ENCODE measurements around the gene ATG12. TPM values are rescaled to one million over a fixed set of nuclear protein-coding genes. Genes with fewer than 3 reads are reported as not detected.

ATG12 gene
- total and polyA plus RNA-seq, 2 of the 13 experiments (the other 11 are each of a cell fraction or from before 2014, with no cell fraction given), result 46.4 to 58.1 TPM

DNA sequence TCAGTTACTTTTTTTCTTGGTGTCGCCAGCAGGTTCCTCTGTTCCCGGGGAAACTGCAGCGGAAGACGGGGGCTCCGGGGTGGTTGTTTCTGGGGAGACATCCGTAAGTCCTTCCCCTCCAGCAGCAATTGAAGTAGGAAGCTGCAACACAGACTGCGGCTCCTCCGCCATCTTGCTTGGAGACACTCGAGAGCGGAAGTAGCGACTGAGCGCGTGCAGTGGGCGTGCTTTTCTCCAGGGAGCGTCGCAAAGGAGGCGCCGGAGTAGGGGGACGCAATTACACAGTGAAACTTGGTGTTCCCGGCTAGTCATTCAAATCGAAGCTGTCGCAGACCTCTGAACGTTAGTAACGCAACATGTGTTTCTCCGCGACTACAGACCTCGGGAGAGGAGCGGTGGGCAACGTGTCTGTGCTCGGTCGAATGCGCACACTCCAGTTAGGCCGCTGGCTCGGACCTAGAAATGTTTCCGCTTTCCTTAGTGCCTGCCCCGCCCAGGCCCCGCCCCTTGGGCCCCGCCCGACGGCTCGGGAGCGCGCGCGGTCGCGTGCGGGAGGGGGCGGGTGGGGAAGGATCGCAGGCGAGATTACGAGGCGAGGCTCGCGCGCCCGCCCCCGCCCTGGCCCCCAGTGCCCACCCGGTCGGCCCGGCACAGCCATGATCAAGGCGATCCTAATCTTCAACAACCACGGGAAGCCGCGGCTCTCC is at the start of gene ATG12, which contains the start of gene AP3S1 (continued):
- TF ChIP-seq ZNF24 (IDR thresholded peaks at IDR 0.05), result no peak
- TF ChIP-seq ZNF460 (CRISPR knock-in tag; IDR thresholded peaks at IDR 0.05; ENCODE audit: borderline replicate concordance), result no peak
- TF ChIP-seq, protein P1, sequence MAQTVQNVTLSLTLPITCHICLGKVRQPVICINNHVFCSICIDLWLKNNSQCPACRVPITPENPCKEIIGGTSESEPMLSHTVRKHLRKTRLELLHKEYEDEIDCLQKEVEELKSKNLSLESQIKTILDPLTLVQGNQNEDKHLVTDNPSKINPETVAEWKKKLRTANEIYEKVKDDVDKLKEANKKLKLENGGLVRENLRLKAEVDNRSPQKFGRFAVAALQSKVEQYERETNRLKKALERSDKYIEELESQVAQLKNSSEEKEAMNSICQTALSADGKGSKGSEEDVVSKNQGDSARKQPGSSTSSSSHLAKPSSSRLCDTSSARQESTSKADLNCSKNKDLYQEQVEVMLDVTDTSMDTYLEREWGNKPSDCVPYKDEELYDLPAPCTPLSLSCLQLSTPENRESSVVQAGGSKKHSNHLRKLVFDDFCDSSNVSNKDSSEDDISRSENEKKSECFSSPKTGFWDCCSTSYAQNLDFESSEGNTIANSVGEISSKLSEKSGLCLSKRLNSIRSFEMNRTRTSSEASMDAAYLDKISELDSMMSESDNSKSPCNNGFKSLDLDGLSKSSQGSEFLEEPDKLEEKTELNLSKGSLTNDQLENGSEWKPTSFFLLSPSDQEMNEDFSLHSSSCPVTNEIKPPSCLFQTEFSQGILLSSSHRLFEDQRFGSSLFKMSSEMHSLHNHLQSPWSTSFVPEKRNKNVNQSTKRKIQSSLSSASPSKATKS (CRISPR knock-in tag; IDR thresholded peaks at IDR 0.05), result 0 out of 2 replicates have a peak, but pooled peaks have one; percentile 87
- TF ChIP-seq, protein P2, sequence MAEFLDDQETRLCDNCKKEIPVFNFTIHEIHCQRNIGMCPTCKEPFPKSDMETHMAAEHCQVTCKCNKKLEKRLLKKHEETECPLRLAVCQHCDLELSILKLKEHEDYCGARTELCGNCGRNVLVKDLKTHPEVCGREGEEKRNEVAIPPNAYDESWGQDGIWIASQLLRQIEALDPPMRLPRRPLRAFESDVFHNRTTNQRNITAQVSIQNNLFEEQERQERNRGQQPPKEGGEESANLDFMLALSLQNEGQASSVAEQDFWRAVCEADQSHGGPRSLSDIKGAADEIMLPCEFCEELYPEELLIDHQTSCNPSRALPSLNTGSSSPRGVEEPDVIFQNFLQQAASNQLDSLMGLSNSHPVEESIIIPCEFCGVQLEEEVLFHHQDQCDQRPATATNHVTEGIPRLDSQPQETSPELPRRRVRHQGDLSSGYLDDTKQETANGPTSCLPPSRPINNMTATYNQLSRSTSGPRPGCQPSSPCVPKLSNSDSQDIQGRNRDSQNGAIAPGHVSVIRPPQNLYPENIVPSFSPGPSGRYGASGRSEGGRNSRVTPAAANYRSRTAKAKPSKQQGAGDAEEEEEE (CRISPR knock-in tag; IDR thresholded peaks at IDR 0.05; ENCODE audit: borderline replicate concordance), result no peak
- no peak; the same call in 1 of the 2 replicates for TF ChIP-seq ZNF230 (CRISPR knock-in tag; IDR thresholded peaks at IDR 0.05)
- TF ChIP-seq, protein P3, sequence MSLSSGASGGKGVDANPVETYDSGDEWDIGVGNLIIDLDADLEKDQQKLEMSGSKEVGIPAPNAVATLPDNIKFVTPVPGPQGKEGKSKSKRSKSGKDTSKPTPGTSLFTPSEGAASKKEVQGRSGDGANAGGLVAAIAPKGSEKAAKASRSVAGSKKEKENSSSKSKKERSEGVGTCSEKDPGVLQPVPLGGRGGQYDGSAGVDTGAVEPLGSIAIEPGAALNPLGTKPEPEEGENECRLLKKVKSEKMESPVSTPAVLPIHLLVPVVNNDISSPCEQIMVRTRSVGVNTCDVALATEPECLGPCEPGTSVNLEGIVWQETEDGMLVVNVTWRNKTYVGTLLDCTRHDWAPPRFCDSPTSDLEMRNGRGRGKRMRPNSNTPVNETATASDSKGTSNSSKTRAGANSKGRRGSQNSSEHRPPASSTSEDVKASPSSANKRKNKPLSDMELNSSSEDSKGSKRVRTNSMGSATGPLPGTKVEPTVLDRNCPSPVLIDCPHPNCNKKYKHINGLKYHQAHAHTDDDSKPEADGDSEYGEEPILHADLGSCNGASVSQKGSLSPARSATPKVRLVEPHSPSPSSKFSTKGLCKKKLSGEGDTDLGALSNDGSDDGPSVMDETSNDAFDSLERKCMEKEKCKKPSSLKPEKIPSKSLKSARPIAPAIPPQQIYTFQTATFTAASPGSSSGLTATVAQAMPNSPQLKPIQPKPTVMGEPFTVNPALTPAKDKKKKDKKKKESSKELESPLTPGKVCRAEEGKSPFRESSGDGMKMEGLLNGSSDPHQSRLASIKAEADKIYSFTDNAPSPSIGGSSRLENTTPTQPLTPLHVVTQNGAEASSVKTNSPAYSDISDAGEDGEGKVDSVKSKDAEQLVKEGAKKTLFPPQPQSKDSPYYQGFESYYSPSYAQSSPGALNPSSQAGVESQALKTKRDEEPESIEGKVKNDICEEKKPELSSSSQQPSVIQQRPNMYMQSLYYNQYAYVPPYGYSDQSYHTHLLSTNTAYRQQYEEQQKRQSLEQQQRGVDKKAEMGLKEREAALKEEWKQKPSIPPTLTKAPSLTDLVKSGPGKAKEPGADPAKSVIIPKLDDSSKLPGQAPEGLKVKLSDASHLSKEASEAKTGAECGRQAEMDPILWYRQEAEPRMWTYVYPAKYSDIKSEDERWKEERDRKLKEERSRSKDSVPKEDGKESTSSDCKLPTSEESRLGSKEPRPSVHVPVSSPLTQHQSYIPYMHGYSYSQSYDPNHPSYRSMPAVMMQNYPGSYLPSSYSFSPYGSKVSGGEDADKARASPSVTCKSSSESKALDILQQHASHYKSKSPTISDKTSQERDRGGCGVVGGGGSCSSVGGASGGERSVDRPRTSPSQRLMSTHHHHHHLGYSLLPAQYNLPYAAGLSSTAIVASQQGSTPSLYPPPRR (CRISPR knock-in tag; IDR thresholded peaks at IDR 0.05; ENCODE audit: borderline replicate concordance), result no peak
- TF ChIP-seq ZNF367 (CRISPR knock-in tag; IDR thresholded peaks at IDR 0.05; ENCODE audit: borderline replicate concordance), result peak; percentile 19; the same call in 1 of the 2 replicates
- TF ChIP-seq DMAP1 (CRISPR knock-in tag; IDR thresholded peaks at IDR 0.05), result peak; percentile 96
- TF ChIP-seq, protein P4, sequence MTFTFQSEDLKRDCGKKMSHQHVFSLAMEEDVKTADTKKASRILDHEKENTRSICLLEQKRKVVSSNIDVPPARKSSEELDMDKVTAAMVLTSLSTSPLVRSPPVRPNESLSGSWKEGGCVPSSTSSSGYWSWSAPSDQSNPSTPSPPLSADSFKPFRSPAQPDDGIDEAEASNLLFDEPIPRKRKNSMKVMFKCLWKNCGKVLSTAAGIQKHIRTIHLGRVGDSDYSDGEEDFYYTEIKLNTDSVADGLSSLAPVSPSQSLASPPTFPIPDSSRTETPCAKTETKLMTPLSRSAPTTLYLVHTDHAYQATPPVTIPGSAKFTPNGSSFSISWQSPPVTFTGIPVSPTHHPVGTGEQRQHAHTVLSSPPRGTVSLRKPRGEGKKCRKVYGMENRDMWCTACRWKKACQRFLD (CRISPR knock-in tag; IDR thresholded peaks at IDR 0.05; ENCODE audit: borderline replicate concordance), result no peak
- TF ChIP-seq ZNF326 (CRISPR knock-in tag; IDR thresholded peaks at IDR 0.05; ENCODE audit: borderline replicate concordance), result no peak
- TF ChIP-seq, protein P5, sequence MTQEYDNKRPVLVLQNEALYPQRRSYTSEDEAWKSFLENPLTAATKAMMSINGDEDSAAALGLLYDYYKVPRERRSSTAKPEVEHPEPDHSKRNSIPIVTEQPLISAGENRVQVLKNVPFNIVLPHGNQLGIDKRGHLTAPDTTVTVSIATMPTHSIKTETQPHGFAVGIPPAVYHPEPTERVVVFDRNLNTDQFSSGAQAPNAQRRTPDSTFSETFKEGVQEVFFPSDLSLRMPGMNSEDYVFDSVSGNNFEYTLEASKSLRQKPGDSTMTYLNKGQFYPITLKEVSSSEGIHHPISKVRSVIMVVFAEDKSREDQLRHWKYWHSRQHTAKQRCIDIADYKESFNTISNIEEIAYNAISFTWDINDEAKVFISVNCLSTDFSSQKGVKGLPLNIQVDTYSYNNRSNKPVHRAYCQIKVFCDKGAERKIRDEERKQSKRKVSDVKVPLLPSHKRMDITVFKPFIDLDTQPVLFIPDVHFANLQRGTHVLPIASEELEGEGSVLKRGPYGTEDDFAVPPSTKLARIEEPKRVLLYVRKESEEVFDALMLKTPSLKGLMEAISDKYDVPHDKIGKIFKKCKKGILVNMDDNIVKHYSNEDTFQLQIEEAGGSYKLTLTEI (CRISPR knock-in tag; conservative IDR thresholded peaks at IDR 0.05), result no peak
- no peak for TF ChIP-seq MTF1 (CRISPR knock-in tag; IDR thresholded peaks at IDR 0.05)
- TF ChIP-seq TRIM24 (CRISPR knock-in tag; IDR thresholded peaks at IDR 0.05), result no peak
- TF ChIP-seq NR3C1 (CRISPR knock-in tag; IDR thresholded peaks at IDR 0.05), result no peak
- TF ChIP-seq ZNF354B (CRISPR knock-in tag; IDR thresholded peaks at IDR 0.05), result no peak
- 0 out of 2 replicates have a peak, but pooled peaks have one; percentile 21 for TF ChIP-seq ZNF768 (CRISPR knock-in tag; IDR thresholded peaks at IDR 0.05)
- TF ChIP-seq THYN1 (CRISPR knock-in tag; IDR thresholded peaks at IDR 0.05; ENCODE audit: borderline replicate concordance, low read depth), result no peak
- TF ChIP-seq SSRP1 (CRISPR knock-in tag; IDR thresholded peaks at IDR 0.05), result peak; percentile 73; the same call in 1 of the 2 replicates

All from HepG2 (cell line).